Thoracic aorta (tissue), 2 donors: ENCODE measurements around the gene IRF1. TPM values are rescaled to one million over a fixed set of nuclear protein-coding genes. Genes with fewer than 3 reads are reported as not detected.
"Not testable (repeated sequence)": the region's sequence is repeated elsewhere in the genome, so short reads cannot be mapped to it uniquely, and the experiment has no call there.

ENCODE experiments used
- ATAC-seq: fragments of 150-250 bp; one replicate; pipeline ENCODE4 v1.8.0; 2017; ENCODE audit warnings: low read depth; ENCODE audit not compliant: insufficient number of reproducible peaks, low FRiP score
- DNase-seq: peaks from one replicate; pipeline ENCODE4 v3.0.0-alpha.2; 2020; ENCODE audit warnings: low spot score
- H3K27ac ChIP-seq, 2 donors: fragments of 200-600 bp; sonication (generic); 1 replicate in 1 of 2; 2 replicates in 1 of 2; pipeline ENCODE4 v1.5.1; 2016; ENCODE audit warnings: mild to moderate bottlenecking in 2 of 2, moderate library complexity in 2 of 2
- H3K27me3 ChIP-seq: fragments of 200-600 bp; sonication (generic); replicated peaks from 2 replicates; pipeline ENCODE4 v1.6.0; 2016; ENCODE audit warnings: mild to moderate bottlenecking; ENCODE audit not compliant: insufficient read depth
- H3K36me3 ChIP-seq: fragments of 200-600 bp; sonication (generic); one replicate; pipeline ENCODE4 v1.5.1; 2016
- H3K4me1 ChIP-seq, 2 donors: fragments of 200-600 bp; sonication (generic); 1 replicate in 1 of 2; 2 replicates in 1 of 2; pipeline versions ENCODE4 v1.5.1 to v1.6.0; 2016; ENCODE audit warnings: low read depth in 2 of 2, mild to moderate bottlenecking in 1 of 2; ENCODE audit not compliant: control insufficient read depth in 1 of 2
- H3K4me3 ChIP-seq: fragments of 200-600 bp; sonication (generic); 2 replicates; pipeline ENCODE4 v1.5.1; 2016; ENCODE audit warnings: mild to moderate bottlenecking
- H3K9me3 ChIP-seq: fragments of 200-600 bp; sonication (generic); 2 replicates; pipeline ENCODE4 v1.5.1; 2016
- CTCF ChIP-seq: fragments of 200-600 bp; sonication (generic); IDR thresholded peaks from one replicate; pipeline ENCODE4 v1.5.1; 2019; ENCODE audit warnings: antibody characterized with exemption
- total RNA-seq, 2 donors: library from RNA; depleted of rRNA; stranded (reverse); fragments of >200 nt; gene quantifications; one replicate each; pipeline versions ENCODE4 v1.1.0 to v1.2.3, GENCODE V29; 2016

IRF1 gene
- total RNA-seq, 2 donors from 2014 or later: 31.3 to 57.7 TPM

DNA sequence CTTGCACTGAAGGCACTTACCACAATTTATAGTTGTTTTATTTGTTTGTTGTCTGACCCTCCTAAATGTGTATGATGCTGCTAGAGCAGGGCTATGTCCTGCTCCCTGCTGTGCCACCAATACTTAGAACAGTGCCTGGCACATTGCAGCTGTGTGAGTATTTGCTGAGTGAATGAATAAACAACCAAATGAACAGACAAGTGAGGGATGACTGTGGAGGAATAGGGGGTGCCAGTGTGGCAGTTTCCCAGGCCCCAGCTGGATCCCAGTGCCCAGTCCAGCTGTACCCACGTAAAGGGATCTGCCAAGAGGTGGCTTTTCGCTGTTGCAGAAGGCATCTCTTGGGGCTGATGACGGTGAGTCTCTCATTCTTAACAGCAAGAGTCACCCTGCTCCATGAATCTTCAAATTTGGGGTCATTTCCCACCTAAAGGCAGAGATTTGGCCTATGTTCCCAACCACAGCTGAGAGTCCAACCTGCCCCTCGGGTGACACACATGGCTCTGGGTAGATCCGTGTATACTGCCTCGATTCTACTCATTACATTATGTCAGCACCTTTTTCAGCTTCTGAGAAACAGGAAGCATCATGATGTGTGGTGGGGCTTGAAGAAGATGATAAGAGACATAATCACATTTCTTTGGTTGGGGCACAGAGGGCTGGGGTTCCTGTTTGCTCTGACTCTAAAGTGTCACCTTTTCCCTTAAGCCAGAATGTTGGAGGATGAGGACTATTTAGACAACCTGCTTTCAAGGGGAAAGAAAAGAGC lies 38.5 kb upstream of the IRF1 start:
- DNase-seq: no peak
- H3K4me1 ChIP-seq: peaks cover 0 to 5% of the 10 kb centered on the region in 2 donors
- no peaks in the 10 kb centered on the region for H3K36me3 ChIP-seq
- H3K4me3 ChIP-seq: no peak overlapping the region
- TF ChIP-seq CTCF: no peak
- H3K27me3 ChIP-seq: no peaks in the 10 kb centered on the region
- no peak for ATAC-seq
- H3K27ac ChIP-seq: no peak overlapping the region
- no peaks in the 10 kb centered on the region for H3K9me3 ChIP-seq

- no peak for TF ChIP-seq CTCF
- no peak for ATAC-seq
- Histone ChIP-seq H3K36me3 (no peaks in the 10 kb centered on the region), H3K9me3 (no peaks in the 10 kb centered on the region), H3K4me3 (no peak overlapping the region), H3K27me3 (no peaks in the 10 kb centered on the region), H3K27ac (no peak overlapping the region), H3K4me1 (peaks cover 0 to 5% of the 10 kb centered on the region in 2 donors)
- no peak for DNase-seq
Measured at GRCh38 chr5:132528021-132528420, 37.4 kb upstream of the IRF1 start.

- no peaks in the 10 kb centered on the region for H3K27me3 ChIP-seq
- H3K36me3 ChIP-seq: no peaks in the 10 kb centered on the region
- H3K27ac ChIP-seq: no peak overlapping the region
- DNase-seq: no peak
- ATAC-seq: no peak
- TF ChIP-seq CTCF: no peak
- peaks cover 0 to 5% of the 10 kb centered on the region in 2 donors for H3K4me1 ChIP-seq
- H3K4me3 ChIP-seq: no peak overlapping the region
- H3K9me3 ChIP-seq: no peaks in the 10 kb centered on the region
Measured at GRCh38 chr5:132526974-132527564, 36.5 kb upstream of the IRF1 start.

DNA sequence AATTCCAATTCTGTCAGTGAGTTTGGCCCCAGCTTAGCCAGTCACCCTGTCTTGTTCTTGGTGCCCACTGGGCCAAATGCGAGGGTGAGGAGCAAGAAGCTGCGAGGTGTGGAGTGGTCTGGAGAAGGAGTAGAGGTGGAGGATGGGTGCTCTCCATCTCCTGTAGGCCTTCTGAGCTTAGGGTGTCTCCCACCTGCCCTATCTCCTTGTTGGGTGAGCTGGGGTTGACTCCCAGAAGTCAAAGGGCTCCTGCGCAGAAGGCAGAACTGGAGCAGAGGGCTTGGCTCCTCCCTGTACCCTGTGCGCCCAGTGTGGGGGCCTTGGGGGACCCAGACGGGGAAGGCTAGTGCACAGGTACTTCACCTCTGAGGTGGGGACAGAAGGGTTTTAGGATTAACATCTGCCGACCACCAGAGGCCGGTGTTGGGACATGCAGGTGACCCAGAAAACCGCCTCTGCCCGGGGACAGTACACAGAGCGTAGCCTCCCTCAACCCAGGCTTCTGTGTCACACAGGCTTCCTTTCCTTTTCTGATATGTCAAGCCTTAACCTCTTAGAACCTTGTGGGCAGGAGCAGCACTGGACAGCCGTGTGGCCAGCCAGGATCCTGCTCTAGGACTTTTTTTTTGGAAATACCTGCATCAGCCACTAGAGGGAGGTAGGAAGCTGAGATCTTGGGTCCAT lies 35.9 kb upstream of the IRF1 start:
- DNase-seq: no peak
- peaks cover 0 to 5% of the 10 kb centered on the region in 2 donors for H3K4me1 ChIP-seq
- peak; percentile 81 for TF ChIP-seq CTCF

GRCh38 chr5:132525299-132525724 lies 34.7 kb upstream of the IRF1 start:
- Histone ChIP-seq H3K27me3 (no peaks in the 10 kb centered on the region), H3K27ac (no peak overlapping the region), H3K9me3 (no peaks in the 10 kb centered on the region), H3K4me1 (peaks cover 0 to 5% of the 10 kb centered on the region in 2 donors), H3K4me3 (no peak overlapping the region), H3K36me3 (no peaks in the 10 kb centered on the region)
- no peak for DNase-seq
- ATAC-seq: no peak
- TF ChIP-seq CTCF: no peak

More for the DNA sequence above, 35.9 kb upstream of the IRF1 start:
- H3K36me3 ChIP-seq: no peaks in the 10 kb centered on the region
- H3K4me3 ChIP-seq: no peak overlapping the region
- peak; percentile 60 for ATAC-seq
- H3K27me3 ChIP-seq: no peaks in the 10 kb centered on the region
- H3K9me3 ChIP-seq: no peaks in the 10 kb centered on the region
- H3K27ac ChIP-seq: no peak overlapping the region

GRCh38 chr5:132524877-132525276 lies 34.3 kb upstream of the IRF1 start:
- not testable (repeated sequence) for H3K36me3 ChIP-seq, H3K9me3 ChIP-seq, H3K4me1 ChIP-seq, H3K27me3 ChIP-seq, ATAC-seq, DNase-seq, H3K27ac ChIP-seq, H3K4me3 ChIP-seq

DNA sequence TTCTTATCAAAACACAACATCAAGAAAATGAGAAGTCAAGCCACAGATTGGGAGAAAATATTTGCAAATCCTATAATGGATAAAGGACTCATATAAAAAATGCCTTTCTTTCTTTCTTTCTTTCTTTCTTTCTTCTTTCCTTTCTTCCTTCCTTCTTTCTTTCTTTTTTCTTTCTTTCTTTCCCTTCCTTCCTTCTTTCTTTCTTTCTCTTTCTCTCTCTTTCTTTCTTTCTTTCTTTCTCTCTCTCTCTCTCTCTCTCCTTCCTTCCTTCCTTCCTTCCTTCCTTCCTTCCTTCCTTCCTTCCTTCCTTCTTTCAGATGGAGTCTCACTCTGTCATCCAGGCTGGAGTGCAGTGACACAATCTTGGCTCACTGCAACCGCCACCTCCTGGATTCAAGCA lies 31.5 kb upstream of the IRF1 start:
- not testable (repeated sequence) for H3K4me3 ChIP-seq, H3K27me3 ChIP-seq, ATAC-seq, H3K9me3 ChIP-seq, H3K36me3 ChIP-seq, H3K27ac ChIP-seq, DNase-seq, H3K4me1 ChIP-seq
